CD4-positive, alpha-beta T cell treated with Interleukin-2 at 100 ng/mL for 4 hours (primary cell): ENCODE data around the gene HUWE1.
"Not testable (repeated sequence)": the region's sequence is repeated elsewhere in the genome, so short reads cannot be mapped to it uniquely, and the experiment has no call there.

ENCODE experiments used
- DNase-seq: peaks from one replicate; pipeline ENCODE4 v3.0.0-alpha.2; 2020; ENCODE audit warnings: low spot score

HUWE1 gene

DNA sequence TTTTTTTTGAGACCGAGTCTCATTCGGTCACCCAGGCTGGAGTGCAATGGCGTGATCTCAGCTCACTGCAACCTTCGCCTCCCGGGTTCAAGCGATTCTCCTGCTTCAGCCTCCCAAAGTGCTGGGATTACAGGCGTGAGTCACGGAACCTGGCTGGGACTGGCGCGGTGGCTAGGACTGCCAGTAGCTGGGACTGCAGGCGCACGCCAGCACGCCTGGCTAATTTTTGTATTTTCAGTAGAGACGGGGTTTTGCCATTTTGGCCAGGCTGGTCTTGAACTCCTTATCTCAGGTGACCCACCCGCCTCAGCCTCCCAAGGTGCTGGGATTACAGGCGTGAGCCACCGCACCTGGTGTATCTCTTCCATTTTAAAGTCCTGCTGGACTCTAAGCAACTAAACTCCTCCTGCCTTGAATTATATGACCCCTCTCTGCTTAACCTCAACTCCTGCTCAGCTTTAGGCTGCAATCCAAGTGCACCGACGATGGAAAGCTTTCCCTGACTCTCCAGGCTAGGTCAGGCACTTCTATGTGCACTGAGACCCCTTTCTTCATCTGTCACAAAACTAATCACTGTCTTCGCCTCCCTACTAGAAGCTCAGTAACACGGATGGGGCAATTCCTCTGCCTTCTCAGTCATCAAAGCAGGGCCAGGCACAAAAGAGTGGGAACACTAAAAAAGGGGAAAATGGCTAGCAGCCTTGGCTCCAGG, 155.1 kb downstream of the HUWE1 start:
- not testable (repeated sequence) for DNase-seq

DNA sequence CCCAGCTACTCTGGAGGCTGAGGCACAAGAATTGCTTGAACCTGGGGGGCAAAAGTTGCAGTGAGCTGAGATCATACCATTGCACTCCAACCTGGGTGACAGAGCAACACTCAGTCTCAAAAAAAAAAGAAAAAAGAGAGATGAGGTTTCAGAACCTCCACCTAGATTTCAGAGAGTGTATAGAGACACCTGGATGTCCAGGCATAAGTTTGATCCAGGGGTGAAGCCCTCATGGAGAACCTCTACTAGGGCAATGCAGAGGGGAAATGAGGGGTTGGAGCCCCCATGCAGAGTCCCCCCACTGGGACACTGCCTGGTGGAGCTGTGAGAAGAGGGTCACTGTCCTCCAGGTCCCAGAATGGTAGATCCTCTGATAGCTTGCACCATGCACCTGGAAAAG, 159.5 kb downstream of the HUWE1 start:
- DNase-seq: no peak

DNA sequence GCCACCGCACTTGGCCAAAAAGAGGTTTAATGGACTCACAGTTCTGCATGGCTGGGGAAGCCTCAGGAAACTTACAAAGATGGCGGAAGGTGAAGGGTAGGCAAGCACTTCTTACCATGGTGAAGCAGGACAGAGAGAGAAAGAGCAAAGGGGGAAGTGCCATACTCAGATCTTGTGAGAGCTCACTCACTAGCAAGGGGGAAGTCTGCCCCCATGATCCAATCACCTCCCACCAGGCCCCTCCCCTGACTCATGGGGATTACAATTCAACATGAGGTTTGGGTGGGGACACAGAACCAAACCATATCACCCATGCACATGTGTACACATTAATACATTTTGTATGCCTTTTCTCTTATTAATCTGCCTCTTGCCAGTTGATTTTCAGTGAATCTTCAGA, 175.2 kb downstream of the HUWE1 start:
- DNase-seq: no peak

DNA sequence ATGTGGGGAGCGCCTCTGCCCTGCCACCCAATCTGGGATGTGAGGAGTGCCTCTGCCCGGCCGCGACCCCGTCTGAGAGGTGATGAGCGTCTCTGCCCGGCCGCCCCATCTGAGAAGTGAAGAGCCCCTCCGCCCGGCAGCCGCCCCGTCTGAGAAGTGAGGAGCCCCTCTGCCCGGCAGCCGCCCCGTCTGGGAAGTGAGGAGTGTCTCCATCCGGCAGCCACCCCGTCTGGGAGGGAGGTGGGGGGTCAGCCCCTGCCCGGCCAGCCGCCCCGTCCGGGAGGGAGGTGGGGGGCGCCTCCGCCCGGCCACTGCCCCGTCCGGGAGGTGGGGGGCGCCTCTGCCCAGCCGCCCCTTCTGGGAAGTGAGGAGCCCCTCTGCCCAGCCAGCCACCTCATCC, 182.5 kb downstream of the HUWE1 start:
- DNase-seq: not testable (repeated sequence)

DNA sequence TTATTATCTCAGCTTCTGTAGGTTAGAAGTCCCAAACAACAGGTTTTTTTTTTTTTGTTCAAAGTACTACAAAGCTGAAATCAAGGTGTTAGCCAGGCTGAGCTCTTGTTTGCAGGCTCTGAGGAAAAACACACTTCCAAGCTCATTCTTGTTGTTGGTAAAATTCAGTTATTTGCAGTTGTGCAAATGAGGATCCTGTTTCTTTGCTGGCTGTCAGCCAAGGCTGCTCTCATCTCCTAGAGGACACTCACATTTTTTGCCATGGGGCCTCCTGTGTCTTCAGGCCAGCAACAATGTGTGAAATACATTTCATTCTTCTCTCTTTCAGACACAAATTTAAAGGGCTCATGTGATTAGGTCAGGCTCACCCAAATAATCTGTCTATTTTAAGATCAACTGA, 192.1 kb downstream of the HUWE1 start:
- no peak for DNase-seq

DNA sequence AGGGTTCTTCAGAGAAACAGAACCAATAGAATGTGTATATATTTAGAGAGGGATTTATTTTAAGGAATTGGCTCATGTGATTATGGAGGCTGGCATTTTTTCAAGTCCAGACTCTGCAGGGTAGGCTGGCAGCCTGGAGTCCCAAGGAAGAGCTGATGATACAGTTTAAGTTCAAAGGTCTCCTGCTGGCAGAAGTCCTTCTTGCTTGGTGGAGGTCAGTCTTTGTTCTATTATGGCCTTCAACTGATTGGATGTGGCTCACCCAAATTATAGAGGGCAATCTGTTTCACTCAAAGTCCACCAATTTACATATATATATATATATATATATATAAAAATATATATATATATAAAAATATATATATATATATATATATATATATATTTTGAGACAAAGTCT, 200.2 kb downstream of the HUWE1 start:
- no peak for DNase-seq

DNA sequence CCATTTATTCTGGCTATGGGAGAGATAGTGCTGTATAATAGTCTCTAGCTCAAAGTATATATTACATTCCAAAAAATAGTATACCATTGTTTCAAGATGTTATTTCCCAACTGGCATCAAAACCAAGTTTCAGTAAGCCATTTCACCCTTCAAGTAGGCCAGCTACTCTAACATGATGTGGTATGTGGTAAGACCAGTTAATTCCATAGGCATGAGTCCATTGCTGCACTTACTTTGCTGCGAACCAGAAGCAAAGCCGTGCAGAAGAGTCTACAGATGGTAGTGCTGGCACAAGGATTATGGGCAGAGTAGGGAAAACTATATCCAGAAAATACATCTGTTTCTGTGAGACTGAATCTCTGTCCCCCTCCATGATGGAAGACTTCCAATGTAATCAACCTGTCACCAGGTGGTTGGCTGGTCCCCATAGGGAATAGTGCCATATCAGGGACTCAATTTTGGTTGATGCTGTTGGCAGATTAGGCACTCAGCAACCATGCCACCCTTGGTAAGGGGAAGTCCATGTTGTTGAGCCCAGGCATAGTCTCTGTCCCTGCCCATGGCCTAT, 202.6 kb downstream of the HUWE1 start:
- no peak for DNase-seq

DNA sequence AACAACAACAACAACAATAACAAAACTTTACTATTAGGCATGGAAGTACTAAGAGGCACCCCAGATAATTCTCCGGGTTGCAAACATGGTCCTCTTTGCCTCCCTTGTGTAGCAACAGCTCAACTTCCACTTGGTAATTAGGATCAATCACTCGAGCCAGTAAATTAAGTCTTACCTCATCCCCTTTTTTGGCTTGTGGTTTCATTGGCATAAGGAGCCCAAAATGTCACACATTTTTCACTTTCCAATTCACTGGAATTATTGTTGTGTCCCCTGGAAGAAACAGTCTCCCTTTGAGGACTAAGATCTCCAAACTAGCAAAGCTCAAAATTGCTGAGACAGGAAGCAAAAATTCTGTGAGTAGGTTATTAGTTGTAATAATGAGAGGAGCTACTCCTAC, 203.1 kb downstream of the HUWE1 start:
- no peak for DNase-seq
